ENCODE results near the gene AP5S1.

AP5S1 gene

GRCh38 chr20:3777381-3777715 lies 43.0 kb upstream of the AP5S1 start:
- Histone ChIP-seq H3K14ac (ENCODE audit: low read length in 2 of 2) (peak overlapping the region in 1 of 2 experiments; percentile 80), H2AFZ (ENCODE audit: low read depth, low read length) (peak overlapping the region; percentile 84), H3K23ac (ENCODE audit: low read length in 2 of 2) (no peak overlapping the region), H3K27ac (ENCODE audit: low read length, poor library complexity, severe bottlenecking) (no peak overlapping the region), H3K4me2 (ENCODE audit: low read length, poor library complexity, severe bottlenecking) (peak overlapping the region; percentile 93), H3K9ac (ENCODE audit: low read length) (peak overlapping the region; percentile 80), H4K8ac (ENCODE audit: low read length) (peak overlapping the region; percentile 85), H3K4ac (ENCODE audit: low read depth in 1 of 2, low read length in 2 of 2) (no peak overlapping the region), H3K36me3 (ENCODE audit: control insufficient read depth in 1 of 2, insufficient read depth in 2 of 2, low read depth in 1 of 2, low read length in 2 of 2) (peaks cover 0 to 4% of the 10 kb centered on the region in 2 experiments), H3K4me3 (ENCODE audit: insufficient read depth in 1 of 2, low read depth in 1 of 2, low read length in 2 of 2) (peak overlapping the region; percentile 53 to 79), H3K18ac (ENCODE audit: low read depth in 1 of 2, low read length in 2 of 2) (peak overlapping the region; percentile 26 to 77), H3K79me1 (replicated peaks; ENCODE audit: low read length, poor library complexity, severe bottlenecking) (no peaks in the 10 kb centered on the region), H3K9me3 (ENCODE audit: control insufficient read depth, low read length) (peaks cover 4% of the 10 kb centered on the region), H2BK12ac (ENCODE audit: low read length in 2 of 2) (no peak overlapping the region), H2BK5ac (ENCODE audit: low read depth, low read length, poor library complexity, severe bottlenecking) (no peak overlapping the region), H2BK120ac (ENCODE audit: low read depth, low read length) (no peak overlapping the region), H2AK5ac (ENCODE audit: low read length, severe bottlenecking) (no peak overlapping the region), H3K27me3 (ENCODE audit: control insufficient read depth in 1 of 2, insufficient read depth in 1 of 2, low read length in 2 of 2) (peaks cover 0 to 13% of the 10 kb centered on the region in 2 experiments), H3K4me1 (ENCODE audit: control insufficient read depth, insufficient read depth, low read depth, low read length) (peaks cover 19% of the 10 kb centered on the region), H2BK15ac (ENCODE audit: low read depth, poor library complexity, severe bottlenecking) (peak overlapping the region; percentile 26), H4K91ac (ENCODE audit: low read length) (peak overlapping the region; percentile 84)
- DNase-seq = no peak
- WGBS = 18% methylated on average over 16 of the region's 16 CpGs

GRCh38 chr20:3777716-3778629 lies 42.4 kb upstream of the AP5S1 start:
- Histone ChIP-seq H2BK15ac (ENCODE audit: low read depth, poor library complexity, severe bottlenecking) (peak overlapping the region; percentile 54), H3K4ac (ENCODE audit: low read depth in 1 of 2, low read length in 2 of 2) (no peak overlapping the region), H3K18ac (ENCODE audit: low read depth in 1 of 2, low read length in 2 of 2) (peak overlapping the region; percentile 50 to 77), H2BK12ac (ENCODE audit: low read length in 2 of 2) (no peak overlapping the region), H2AK5ac (ENCODE audit: low read length, severe bottlenecking) (peak overlapping the region; percentile 47), H3K23ac (ENCODE audit: low read length in 2 of 2) (peak overlapping the region in 1 of 2 experiments; percentile 61), H3K4me2 (ENCODE audit: low read length, poor library complexity, severe bottlenecking) (peak overlapping the region; percentile 93), H4K91ac (ENCODE audit: low read length) (peak overlapping the region; percentile 84), H3K27me3 (ENCODE audit: control insufficient read depth in 1 of 2, insufficient read depth in 1 of 2, low read length in 2 of 2) (peaks cover 0 to 13% of the 10 kb centered on the region in 2 experiments), H3K79me1 (replicated peaks; ENCODE audit: low read length, poor library complexity, severe bottlenecking) (peaks cover 3% of the 10 kb centered on the region), H3K36me3 (ENCODE audit: control insufficient read depth in 1 of 2, insufficient read depth in 2 of 2, low read depth in 1 of 2, low read length in 2 of 2) (peaks cover 0 to 10% of the 10 kb centered on the region in 2 experiments), H2AFZ (ENCODE audit: low read depth, low read length) (peak overlapping the region; percentile 84), H3K4me3 (ENCODE audit: insufficient read depth in 1 of 2, low read depth in 1 of 2, low read length in 2 of 2) (peak overlapping the region; percentile 53 to 79), H3K27ac (ENCODE audit: low read length, poor library complexity, severe bottlenecking) (no peak overlapping the region), H3K9me3 (ENCODE audit: control insufficient read depth, low read length) (peaks cover 4% of the 10 kb centered on the region), H4K8ac (ENCODE audit: low read length) (peak overlapping the region; percentile 85), H2BK120ac (ENCODE audit: low read depth, low read length) (no peak overlapping the region), H2BK5ac (ENCODE audit: low read depth, low read length, poor library complexity, severe bottlenecking) (no peak overlapping the region), H3K9ac (ENCODE audit: low read length) (peak overlapping the region; percentile 80), H3K14ac (ENCODE audit: low read length in 2 of 2) (peak overlapping the region in 1 of 2 experiments; percentile 80), H3K4me1 (ENCODE audit: control insufficient read depth, insufficient read depth, low read depth, low read length) (peaks cover 20% of the 10 kb centered on the region)
- WGBS = 5% methylated on average over 70 of the region's 70 CpGs
- DNase-seq = peak; percentile 52

- Histone ChIP-seq H2AK5ac (ENCODE audit: low read length, severe bottlenecking) (no peak overlapping the region), H3K4me1 (ENCODE audit: control insufficient read depth, insufficient read depth, low read depth, low read length) (peaks cover 28% of the 10 kb centered on the region), H3K14ac (ENCODE audit: low read length in 2 of 2) (no peak overlapping the region), H3K18ac (ENCODE audit: low read depth in 1 of 2, low read length in 2 of 2) (no peak overlapping the region), H2BK5ac (ENCODE audit: low read depth, low read length, poor library complexity, severe bottlenecking) (no peak overlapping the region), H4K8ac (ENCODE audit: low read length) (no peak overlapping the region), H3K79me1 (replicated peaks; ENCODE audit: low read length, poor library complexity, severe bottlenecking) (peaks cover 7% of the 10 kb centered on the region), H3K36me3 (ENCODE audit: control insufficient read depth in 1 of 2, insufficient read depth in 2 of 2, low read depth in 1 of 2, low read length in 2 of 2) (peaks cover 4 to 17% of the 10 kb centered on the region in 2 experiments), H3K9me3 (ENCODE audit: control insufficient read depth, low read length) (peaks cover 4% of the 10 kb centered on the region), H3K4me3 (ENCODE audit: insufficient read depth in 1 of 2, low read depth in 1 of 2, low read length in 2 of 2) (no peak overlapping the region), H2BK15ac (ENCODE audit: low read depth, poor library complexity, severe bottlenecking) (no peak overlapping the region), H2BK12ac (ENCODE audit: low read length in 2 of 2) (no peak overlapping the region), H3K27me3 (ENCODE audit: control insufficient read depth in 1 of 2, insufficient read depth in 1 of 2, low read length in 2 of 2) (peaks cover 0 to 13% of the 10 kb centered on the region in 2 experiments), H3K9ac (ENCODE audit: low read length) (no peak overlapping the region), H4K91ac (ENCODE audit: low read length) (no peak overlapping the region), H3K4ac (ENCODE audit: low read depth in 1 of 2, low read length in 2 of 2) (no peak overlapping the region), H2BK120ac (ENCODE audit: low read depth, low read length) (no peak overlapping the region), H2AFZ (ENCODE audit: low read depth, low read length) (no peak overlapping the region), H3K23ac (ENCODE audit: low read length in 2 of 2) (no peak overlapping the region), H3K27ac (ENCODE audit: low read length, poor library complexity, severe bottlenecking) (no peak overlapping the region), H3K4me2 (ENCODE audit: low read length, poor library complexity, severe bottlenecking) (no peak overlapping the region)
- 89% methylated on average over 18 of the region's 18 CpGs for WGBS
- DNase-seq = no peak
These were observed 41.4 kb upstream of the AP5S1 start for GRCh38 chr20:3778976-3779375.

- peak within 1 kb of the TSS; percentile 62 for H4K8ac ChIP-seq (ENCODE audit: low read length)
- peak within 1 kb of the TSS; percentile 89 for H3K4me2 ChIP-seq (ENCODE audit: low read length, poor library complexity, severe bottlenecking)
- peak; percentile 95 for DNase-seq
- peaks cover 0 to 13% of the 10 kb centered on the region in 2 experiments for H3K27me3 ChIP-seq (ENCODE audit: control insufficient read depth in 1 of 2, insufficient read depth in 1 of 2, low read length in 2 of 2)
- peaks cover 50% of the 10 kb centered on the region for H3K4me1 ChIP-seq (ENCODE audit: control insufficient read depth, insufficient read depth, low read depth, low read length)
- H3K23ac ChIP-seq (ENCODE audit: low read length in 2 of 2) = no peak within 1 kb of the TSS
- peaks cover 23 to 29% of the 10 kb centered on the region in 2 experiments for H3K36me3 ChIP-seq (ENCODE audit: control insufficient read depth in 1 of 2, insufficient read depth in 2 of 2, low read depth in 1 of 2, low read length in 2 of 2)
- H2BK120ac ChIP-seq (ENCODE audit: low read depth, low read length) = no peak within 1 kb of the TSS
- peak within 1 kb of the TSS; percentile 60 for H3K9ac ChIP-seq (ENCODE audit: low read length)
- no peak within 1 kb of the TSS for H2BK12ac ChIP-seq (ENCODE audit: low read length in 2 of 2)
- H4K91ac ChIP-seq (ENCODE audit: low read length) = no peak within 1 kb of the TSS
- no peak within 1 kb of the TSS for H2BK5ac ChIP-seq (ENCODE audit: low read depth, low read length, poor library complexity, severe bottlenecking)
- peak within 1 kb of the TSS; percentile 56 to 67 for H3K4me3 ChIP-seq (ENCODE audit: insufficient read depth in 1 of 2, low read depth in 1 of 2, low read length in 2 of 2)
- H3K4ac ChIP-seq (ENCODE audit: low read depth in 1 of 2, low read length in 2 of 2) = no peak within 1 kb of the TSS
- peak within 1 kb of the TSS; percentile 46 for H2BK15ac ChIP-seq (ENCODE audit: low read depth, poor library complexity, severe bottlenecking)
- WGBS = 15% methylated on average over 28 of the region's 28 CpGs
- no peak within 1 kb of the TSS for H3K18ac ChIP-seq (ENCODE audit: low read depth in 1 of 2, low read length in 2 of 2)
- H3K27ac ChIP-seq (ENCODE audit: low read length, poor library complexity, severe bottlenecking) = no peak within 1 kb of the TSS
- H3K79me1 ChIP-seq (replicated peaks; ENCODE audit: low read length, poor library complexity, severe bottlenecking) = peaks cover 18% of the 10 kb centered on the region
- H2AK5ac ChIP-seq (ENCODE audit: low read length, severe bottlenecking) = no peak within 1 kb of the TSS
- H3K9me3 ChIP-seq (ENCODE audit: control insufficient read depth, low read length) = no peaks in the 10 kb centered on the region
- H2AFZ ChIP-seq (ENCODE audit: low read depth, low read length) = peak within 1 kb of the TSS; percentile 55
- H3K14ac ChIP-seq (ENCODE audit: low read length in 2 of 2) = no peak within 1 kb of the TSS
These were observed 39.0 kb upstream of the AP5S1 start, which contains the start of gene SPEF1 for GRCh38 chr20:3781153-3781910. Gene SPEF1 (minus strand): TSS chr20:3781448. CDS start chr20:3781287, 161 bp downstream.
